H1 (cell line): ENCODE results near the gene LAMB1. TPM values are rescaled to one million over a fixed set of nuclear protein-coding genes. Genes with fewer than 3 reads are reported as not detected.

ENCODE experiments used
- CTCF ChIA-PET: fragments of 300-600 bp; sonication (Branson Sonifier 250); formaldehyde crosslinking; loops from one replicate; lab custom pipeline; 2021; ENCODE audit not compliant: partially characterized antibody; lab: Charles Lee
- POLR2A ChIA-PET: fragments of 300-600 bp; sonication (Branson Sonifier 250); formaldehyde crosslinking; loops from one replicate; lab custom pipeline; 2021; ENCODE audit warnings: inconsistent platforms; ENCODE audit not compliant: partially characterized antibody; lab: Charles Lee
- DNase-seq, 2 experiments: peaks; one replicate each; pipeline versions ENCODE4 v3.0.0 to v3.0.0-alpha.2; 2010 to 2022; ENCODE audit warnings: low spot score in 2 of 2, low read depth in 1 of 2, mixed read lengths in 1 of 2
- FAIRE-seq: peaks from 2 replicates; lab custom pipeline; 2011; peaks lifted over from hg19 to GRCh38; lab: Jason Lieb, UNC
- H2AFZ ChIP-seq: 2 replicates; pipeline ENCODE4 v1.8.1; 2012; ENCODE audit warnings: low read length, inconsistent platforms
- H2AK5ac ChIP-seq: 2 replicates; pipeline ENCODE4 v1.6.1; 2013; ENCODE audit warnings: low read depth, low read length
- H2BK120ac ChIP-seq: replicated peaks from 2 replicates; pipeline ENCODE3; 2013; ENCODE audit warnings: low read depth, low read length, inconsistent platforms
- H2BK12ac ChIP-seq: 2 replicates; pipeline ENCODE4 v1.6.1; 2013; ENCODE audit warnings: low read depth, low read length
- H2BK15ac ChIP-seq: 2 replicates; pipeline ENCODE4 v1.6.1; 2013; ENCODE audit warnings: low read length
- H2BK20ac ChIP-seq: 2 replicates; pipeline ENCODE4 v1.6.1; 2013; ENCODE audit warnings: low read length
- H2BK5ac ChIP-seq: 2 replicates; pipeline ENCODE4 v1.6.1; 2013; ENCODE audit warnings: low read depth, low read length
- H3K14ac ChIP-seq: 2 replicates; pipeline ENCODE4 v1.6.1; 2013; ENCODE audit warnings: inconsistent platforms; ENCODE audit not compliant: insufficient read length
- H3K18ac ChIP-seq: 2 replicates; pipeline ENCODE4 v1.6.1; 2013; ENCODE audit warnings: low read length; ENCODE audit errors: extremely low read depth
- H3K23ac ChIP-seq: 2 replicates; pipeline ENCODE4 v1.6.1; 2013; ENCODE audit warnings: inconsistent platforms; ENCODE audit not compliant: insufficient read length
- H3K23me2 ChIP-seq: 2 replicates; pipeline ENCODE4 v1.6.1; 2013; ENCODE audit warnings: low read depth, low read length
- H3K27ac ChIP-seq: 2 replicates; pipeline ENCODE4 v1.6.1; 2011; ENCODE audit warnings: low read depth, low read length, inconsistent platforms
- H3K27me3 ChIP-seq, 4 experiments: replicated peaks in 1 of 4; 1 replicate in 1 of 4; 2 replicates in 3 of 4; pipeline versions ENCODE4 v1.6.1 to v1.8.1; 2011 to 2013; ENCODE audit warnings: low read length in 3 of 4, mild to moderate bottlenecking in 3 of 4, inconsistent platforms in 2 of 4, mixed read lengths in 2 of 4, moderate library complexity in 1 of 4; ENCODE audit not compliant: control insufficient read depth in 3 of 4, insufficient read depth in 3 of 4; ENCODE audit errors: extremely low read depth in 1 of 4
- H3K36me3 ChIP-seq, 4 experiments: 2 replicates each; pipeline versions ENCODE4 v1.6.1 to v1.8.1; 2011 to 2013; ENCODE audit warnings: mild to moderate bottlenecking in 4 of 4, low read length in 3 of 4, moderate library complexity in 2 of 4, control low read depth in 1 of 4, inconsistent platforms in 1 of 4; ENCODE audit not compliant: insufficient read depth in 4 of 4, control insufficient read depth in 2 of 4
- H3K4ac ChIP-seq: replicated peaks from 2 replicates; pipeline ENCODE3; 2013; ENCODE audit warnings: low read length, low read depth, mixed read lengths, inconsistent platforms; ENCODE audit not compliant: insufficient read length
- H3K4me1 ChIP-seq, 4 experiments: replicated peaks in 1 of 4; 1 replicate in 1 of 4; 2 replicates in 3 of 4; pipeline versions ENCODE4 v1.6.1 to v1.8.1; 2011 to 2013; ENCODE audit warnings: low read length in 3 of 4, inconsistent platforms in 2 of 4, mixed read lengths in 1 of 4; ENCODE audit not compliant: insufficient read depth in 4 of 4, control insufficient read depth in 3 of 4
- H3K4me2 ChIP-seq, 2 experiments: 2 replicates each; pipeline versions ENCODE4 v1.6.1 to v1.8.1; 2011 to 2013; ENCODE audit warnings: low read depth in 2 of 2, low read length in 2 of 2, control low read depth in 1 of 2, inconsistent platforms in 1 of 2, mild to moderate bottlenecking in 1 of 2; ENCODE audit not compliant: insufficient read depth in 1 of 2
- H3K4me3 ChIP-seq, 4 experiments: fragments of 200-600, 300-600 bp in 1 of 4; sonication (generic), shearing (Covaris generic), sonication (Bioruptor Twin) in 1 of 4; 2 replicates each; pipeline versions ENCODE4 v1.5.1 to v1.8.1; 2011 to 2016; ENCODE audit warnings: low read length in 4 of 4, low read depth in 3 of 4, control low read depth in 2 of 4, inconsistent platforms in 2 of 4, mild to moderate bottlenecking in 2 of 4, mixed read lengths in 1 of 4, moderate library complexity in 1 of 4; ENCODE audit not compliant: insufficient read depth in 2 of 4; ENCODE audit errors: extremely low read depth in 1 of 4
- H3K56ac ChIP-seq: replicated peaks from 2 replicates; pipeline ENCODE3; 2013; ENCODE audit warnings: low read depth, mild to moderate bottlenecking, mixed read lengths, low read length, inconsistent platforms; ENCODE audit not compliant: insufficient read length
- H3K79me1 ChIP-seq: 2 replicates; pipeline ENCODE4 v1.6.1; 2013; ENCODE audit warnings: low read depth, low read length, control low read depth
- H3K79me2 ChIP-seq, 2 experiments: 2 replicates each; pipeline versions ENCODE4 v1.6.1 to v1.8.1; 2012 to 2013; ENCODE audit warnings: low read length in 2 of 2, mild to moderate bottlenecking in 2 of 2, inconsistent platforms in 1 of 2; ENCODE audit not compliant: insufficient read depth in 2 of 2, control insufficient read depth in 1 of 2
- H3K9ac ChIP-seq, 4 experiments: replicated peaks in 1 of 4; 1 replicate in 1 of 4; 2 replicates in 3 of 4; pipeline versions ENCODE4 v1.6.1 to v1.8.1; 2011 to 2013; ENCODE audit warnings: low read depth in 3 of 4, low read length in 3 of 4, control low read depth in 2 of 4, mild to moderate bottlenecking in 2 of 4, moderate library complexity in 2 of 4, inconsistent platforms in 1 of 4; ENCODE audit errors: extremely low read depth in 1 of 4
- H3K9me3 ChIP-seq, 2 experiments: 2 replicates each; pipeline versions ENCODE4 v1.6.1 to v1.8.1; 2012 to 2013; ENCODE audit warnings: mild to moderate bottlenecking in 2 of 2, moderate library complexity in 2 of 2, control low read depth in 1 of 2, inconsistent platforms in 1 of 2, low read depth in 1 of 2, low read length in 1 of 2, mixed read lengths in 1 of 2; ENCODE audit not compliant: insufficient read depth in 2 of 2
- H4K20me1 ChIP-seq, 2 experiments: replicated peaks in 1 of 2; 2 replicates each; pipeline versions ENCODE3 to v1.8.1; 2011 to 2013; ENCODE audit warnings: inconsistent platforms in 2 of 2, low read length in 2 of 2, mild to moderate bottlenecking in 1 of 2; ENCODE audit not compliant: insufficient read depth in 2 of 2, control insufficient read depth in 1 of 2
- H4K5ac ChIP-seq: 2 replicates; pipeline ENCODE4 v1.6.1; 2013; ENCODE audit warnings: low read length, low read depth, mixed read lengths, inconsistent platforms; ENCODE audit not compliant: insufficient read length
- H4K8ac ChIP-seq: 2 replicates; pipeline ENCODE4 v1.8.0; 2013; ENCODE audit warnings: mild to moderate bottlenecking, moderate library complexity, low read length, inconsistent platforms; ENCODE audit not compliant: insufficient read depth; ENCODE audit errors: extremely low read depth
- H4K91ac ChIP-seq: replicated peaks from 2 replicates; pipeline ENCODE3; 2013; ENCODE audit warnings: low read length, mixed read lengths, inconsistent platforms; ENCODE audit not compliant: insufficient read length
- BRCA1 ChIP-seq: IDR thresholded peaks from 2 replicates; pipeline ENCODE4 v1.6.1; 2012; ENCODE audit warnings: low read depth, low read length, improper control_type of control experiment
- CREB1 ChIP-seq: IDR thresholded peaks from 2 replicates; pipeline ENCODE4 v1.6.1; 2012; ENCODE audit warnings: inconsistent platforms
- CTBP2 ChIP-seq: IDR thresholded peaks from 2 replicates; pipeline ENCODE4 v1.7.0; 2011; ENCODE audit warnings: borderline replicate concordance, mild to moderate bottlenecking, moderate library complexity, mixed read lengths, low read length; ENCODE audit not compliant: insufficient read depth, insufficient read length
- GABPA ChIP-seq: IDR thresholded peaks from 2 replicates; pipeline ENCODE4 v1.6.1; 2011; ENCODE audit warnings: mild to moderate bottlenecking, low read length, moderate library complexity, borderline replicate concordance; ENCODE audit not compliant: insufficient read depth
- HDAC2 ChIP-seq, 2 experiments: fragments of 300-600 bp in 1 of 2; sonication (generic) in 1 of 2; IDR thresholded peaks; 2 replicates each; pipeline ENCODE4 v1.6.1; 2011 to 2012; ENCODE audit warnings: low read depth in 2 of 2, low read length in 2 of 2, mild to moderate bottlenecking in 2 of 2, moderate library complexity in 2 of 2, borderline replicate concordance in 1 of 2, inconsistent platforms in 1 of 2
- KDM1A ChIP-seq: fragments of 200-600, 300-600 bp; sonication (generic); IDR thresholded peaks from 2 replicates; pipeline ENCODE4 v1.7.1; 2016; ENCODE audit warnings: mild to moderate bottlenecking, low read length, borderline replicate concordance
- KDM4A ChIP-seq: IDR thresholded peaks from one replicate; pipeline ENCODE4 v1.7.1; 2012; ENCODE audit warnings: low read depth, mild to moderate bottlenecking, moderate library complexity, low read length, inconsistent platforms; ENCODE audit not compliant: severe bottlenecking
- MAX ChIP-seq: IDR thresholded peaks from 2 replicates; pipeline ENCODE4 v1.6.1; 2012; ENCODE audit warnings: inconsistent platforms
- POU5F1 ChIP-seq: IDR thresholded peaks from 2 replicates; pipeline ENCODE4 v1.6.1; 2011; ENCODE audit warnings: low read depth, mild to moderate bottlenecking, low read length, moderate library complexity
- RAD21 ChIP-seq, 2 experiments: IDR thresholded peaks in 1 of 2; conservative IDR thresholded peaks in 1 of 2; 2 replicates each; pipeline ENCODE4 v1.6.1; 2011; ENCODE audit warnings: low read depth in 2 of 2, low read length in 2 of 2, improper control_type of control experiment in 1 of 2, inconsistent platforms in 1 of 2, mild to moderate bottlenecking in 1 of 2, moderate library complexity in 1 of 2
- RFX5 ChIP-seq: IDR thresholded peaks from 2 replicates; pipeline ENCODE4 v1.6.1; 2011; ENCODE audit warnings: low read depth, low read length, improper control_type of control experiment, borderline replicate concordance
- SIX5 ChIP-seq: IDR thresholded peaks from 2 replicates; pipeline ENCODE4 v1.6.1; 2011; ENCODE audit warnings: mild to moderate bottlenecking, low read depth, low read length
- WGBS, 2 experiments: shearing (Covaris generic) in 1 of 2; methylation state at CpG; one replicate each; pipeline versions ENCODE4 v1.1.6 to v1.1.7; 2013 to 2015; ENCODE audit warnings: low lambda C conversion rate in 2 of 2, mixed read lengths in 2 of 2, inconsistent platforms in 1 of 2, low coverage in 1 of 2, missing lambda C conversion rate in 1 of 2; ENCODE audit not compliant: insufficient replicate concordance in 2 of 2, insufficient coverage in 1 of 2, insufficient read length in 1 of 2; ENCODE audit errors: extremely low coverage in 1 of 2, missing lambda C conversion rate in 1 of 2; 5-methylcytosine and 5-hydroxymethylcytosine counted together
- polyA plus RNA-seq, 7 experiments: library from polyadenylated mRNA; depleted of rRNA in 3 of 7; stranded (reverse) in 5 of 7; unstranded in 2 of 7; fragments of >200 nt in 5 of 7; fragments of 200-250 nt in 2 of 7; gene quantifications; 1 replicate in 5 of 7; 2 replicates in 1 of 7; 4 replicates in 1 of 7; pipeline versions ENCODE4 v1.2.1 to v1.2.3, GENCODE V29; 2011 to 2013; ENCODE audit warnings: missing spikeins in 2 of 7, mixed read lengths in 2 of 7
- total RNA-seq: library from RNA; stranded (reverse); fragmentation: NEBNext Ultra II Directional; extraction: Animal tissue kit (Norgen Biotek cat#: 25700); gene quantifications from 2 replicates; pipeline ENCODE4 v1.2.1, GENCODE V29; 2021

Gene LAMB1
- total and polyA plus RNA-seq, 2 of the 8 experiments (the other 6 are each of a cell fraction or from before 2014, with no cell fraction given), result 31.9 to 38.5 TPM

- DNase-seq (no peak), FAIRE-seq (no peak)
- Histone ChIP-seq H3K4me1 (peaks cover 0 to 8% (median under 1%) of the 10 kb centered on the region in 4 experiments; a peak in 2 of 7 replicates), H3K18ac (no peak overlapping the region), H3K4ac (no peak overlapping the region), H2AFZ (no peak overlapping the region), H2AK5ac (no peak overlapping the region), H2BK15ac (no peak overlapping the region), H3K79me2 (peaks cover 0 to 49% of the 10 kb centered on the region in 2 experiments; a peak in 2 of 4 replicates), H4K5ac (no peak overlapping the region), H4K91ac (no peak overlapping the region), H3K4me3 (no peak overlapping the region), H2BK12ac (no peak overlapping the region), H3K36me3 (peaks cover 3 to 38% (median 5%) of the 10 kb centered on the region in 4 experiments; a peak in 5 of 8 replicates), H3K23me2 (no peaks in the 10 kb centered on the region), H3K14ac (no peak overlapping the region), H2BK20ac (no peak overlapping the region), H3K27me3 (peaks cover 0 to 1% (median 0%) of the 10 kb centered on the region in 4 experiments; a peak in 1 of 7 replicates), H3K9ac (no peak overlapping the region), H4K20me1 (peaks cover 2 to 4% of the 10 kb centered on the region in 2 experiments), H3K4me2 (no peak overlapping the region), H2BK5ac (no peak overlapping the region), H3K56ac (no peak overlapping the region), H3K79me1 (peaks cover 4% of the 10 kb centered on the region; the same call in 1 of the 2 replicates), H3K27ac (no peak overlapping the region), H3K23ac (no peak overlapping the region), H2BK120ac (no peak overlapping the region), H4K8ac (no peak overlapping the region), H3K9me3 (no peaks in the 10 kb centered on the region)
- CTCF ChIA-PET, result interaction anchor here (1.5 to 1.8 kb wide), 3 partner anchors 10 to 132 kb away, joined by 3 to 4 read pairs (median 3); no protein-coding TSS in a partner anchor
- POLR2A ChIA-PET, result no interaction called here
- 93% methylated on average over 1 of the region's 1 CpG; no CpG with 5 or more reads in 1 of the 2 experiments for WGBS, 2 experiments
- TF ChIP-seq RFX5, result no peak
- no peak for TF ChIP-seq BRCA1
- peak; percentile 93 for TF ChIP-seq KDM1A
- no peak for TF ChIP-seq RAD21 (IDR thresholded peaks at IDR 0.05 in 1 of 2, conservative IDR thresholded peaks at IDR 0.05 in 1 of 2; ENCODE audit: low read depth in 2 of 2, low read length in 2 of 2)
- TF ChIP-seq SIX5, result no peak
- TF ChIP-seq CTBP2, result no peak
- TF ChIP-seq GABPA, result no peak
- TF ChIP-seq MAX, result no peak
- peak in 1 of 2 experiments; percentile 83; a peak in 1 of 4 replicates for TF ChIP-seq HDAC2 (IDR thresholded peaks at IDR 0.05; ENCODE audit: borderline replicate concordance in 1 of 2, low read depth in 2 of 2, low read length in 2 of 2)
- TF ChIP-seq KDM4A, result no peak
- TF ChIP-seq POU5F1, result no peak
- no peak for TF ChIP-seq CREB1
Measured at GRCh38 chr7:107900496-107901015, 102.4 kb downstream of the LAMB1 start.
